NCI-H1092 treated with DMSO at 0.1 percent for 48 hours (cell line): Measurements from ENCODE around the gene DEFB116.
"Not testable (repeated sequence)": the region's sequence is repeated elsewhere in the genome, so short reads cannot be mapped to it uniquely, and the experiment has no call there.

Experiments
- DNase-seq: peaks from one replicate; lab custom pipeline; 2025; lab: John Stamatoyannopoulos, UW

Gene DEFB116, protein sequence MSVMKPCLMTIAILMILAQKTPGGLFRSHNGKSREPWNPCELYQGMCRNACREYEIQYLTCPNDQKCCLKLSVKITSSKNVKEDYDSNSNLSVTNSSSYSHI

GRCh38 chr20:31308535-31309162, at the start of gene DEFB116:
DEFB116 (minus strand) TSS chr20:31308585; CDS start chr20:31308585, 0 bp downstream.
- no peak for DNase-seq

GRCh38 chr20:31355981-31356380, 47.6 kb upstream of the DEFB116 start:
- no peak for DNase-seq

DNA sequence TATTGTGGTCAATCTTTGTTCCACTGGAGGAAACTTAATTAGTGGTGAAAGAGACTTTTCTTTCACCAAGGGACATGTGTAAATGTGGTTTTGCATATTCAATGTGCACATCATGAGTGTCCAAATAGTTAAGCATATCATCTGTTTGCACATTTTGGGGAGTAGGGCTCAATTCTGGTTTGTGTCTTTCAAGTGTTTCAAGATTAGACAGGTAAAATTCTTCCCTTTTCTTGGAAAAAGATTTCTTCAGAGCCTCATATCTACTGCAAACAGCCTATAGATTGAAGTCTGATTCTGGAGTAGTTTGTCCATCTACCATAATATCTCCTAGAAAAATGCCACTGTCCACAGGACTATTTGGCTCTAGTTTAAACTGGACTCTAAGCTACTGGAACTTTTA, 33.1 kb upstream of the DEFB116 start:
- no peak for DNase-seq

GRCh38 chr20:31330893-31331292, 22.5 kb upstream of the DEFB116 start:
- DNase-seq: no peak

GRCh38 chr20:31322504-31322903, 14.1 kb upstream of the DEFB116 start:
- no peak for DNase-seq

DNA sequence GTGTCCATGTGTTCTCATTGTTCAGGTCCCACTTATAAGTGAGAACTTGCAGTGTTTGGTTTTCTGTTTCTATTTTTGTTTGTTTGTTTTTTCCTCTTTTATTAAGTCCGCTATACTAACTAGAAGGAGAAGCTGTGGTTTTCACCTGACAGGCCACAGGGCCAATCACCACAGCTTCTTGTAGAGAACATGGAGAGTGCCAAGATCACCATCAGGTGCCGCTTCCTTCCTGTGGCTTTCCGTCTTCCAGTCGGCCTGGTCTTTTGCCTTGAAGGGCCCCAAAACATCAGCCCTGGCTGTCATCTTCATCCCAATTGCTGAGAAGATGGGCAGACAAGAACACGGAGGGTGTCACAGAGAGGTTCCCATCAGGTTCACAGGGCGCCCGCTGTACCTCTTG, 23.4 kb downstream of the DEFB116 start:
- not testable (repeated sequence) for DNase-seq

- DNase-seq: no peak
These were observed 30.2 kb downstream of the DEFB116 start for GRCh38 chr20:31278178-31278577.

DNA sequence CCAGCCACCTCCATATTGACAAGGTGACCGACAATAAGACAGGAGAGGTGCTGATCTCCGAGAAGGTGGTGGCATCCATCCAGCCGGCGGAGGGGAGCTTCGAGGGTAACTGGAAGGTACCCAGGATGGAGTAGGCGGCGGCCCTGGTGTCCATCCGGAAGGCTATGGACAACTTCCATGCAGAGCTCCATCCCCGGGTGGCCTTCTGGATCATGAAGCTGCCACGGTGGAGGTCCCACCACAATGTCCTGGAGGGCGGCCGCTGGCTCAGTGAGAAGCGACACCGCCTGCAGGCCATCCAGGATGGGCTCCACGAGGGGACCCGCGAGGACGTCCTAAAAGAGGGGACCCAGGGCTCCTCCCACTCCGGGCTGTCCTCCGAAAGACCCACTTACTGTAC, 33.9 kb downstream of the DEFB116 start:
- DNase-seq: no peak

- peak; percentile 16 for DNase-seq
These were observed 48.0 kb downstream of the DEFB116 start for GRCh38 chr20:31260326-31260932.

DNA sequence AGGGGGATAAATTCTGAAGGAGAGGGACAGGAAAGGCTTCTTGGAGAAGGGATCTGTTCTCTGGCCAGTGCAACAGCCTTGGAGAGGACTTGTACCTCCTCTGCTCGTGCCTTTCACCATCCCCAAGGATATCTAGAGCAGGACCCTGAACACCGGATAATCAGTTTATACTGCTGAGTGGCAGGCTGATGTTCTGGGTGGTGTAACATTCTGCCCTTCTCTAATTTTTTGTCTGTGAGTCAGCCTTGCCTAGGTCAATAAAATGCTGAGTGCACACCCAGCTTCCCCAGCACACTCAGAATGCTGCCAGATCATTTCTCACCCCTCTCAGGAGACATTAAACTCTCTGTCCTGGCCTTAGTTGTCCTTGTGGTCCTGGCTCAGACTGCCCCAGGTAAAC, 51.0 kb downstream of the DEFB116 start, which contains the start of gene DEFB115:
Gene DEFB115 (plus strand): TSS at position 301 of the 400 bp plus-strand sequence. CDS start 0 bp downstream, at position 301.
- DNase-seq: no peak

DNA sequence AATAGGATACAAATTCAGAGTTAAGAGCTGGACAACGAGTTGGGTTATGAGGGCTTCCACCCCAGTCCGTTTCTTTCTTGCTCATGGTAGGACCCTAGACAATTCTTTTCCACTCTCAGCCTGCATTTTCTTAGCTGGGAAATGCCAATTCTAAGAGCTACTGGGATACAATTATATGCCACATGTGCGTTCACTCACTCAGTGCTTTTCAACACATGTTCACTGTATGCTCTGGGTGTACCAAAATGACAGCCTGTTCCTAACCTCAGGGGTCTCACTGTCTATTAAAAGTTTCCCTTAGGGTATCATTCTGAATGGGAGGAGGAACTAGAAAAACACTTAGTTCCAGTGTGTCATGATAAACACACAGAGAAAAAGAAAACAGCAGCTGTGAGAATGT, 51.4 kb downstream of the DEFB116 start:
- no peak for DNase-seq
